Muscle layer of duodenum (tissue), 2 donors: ENCODE results near the gene SORCS2.

Source experiments
- H3K27ac ChIP-seq: one replicate; pipeline ENCODE4 v1.7.0; 2013; ENCODE audit warnings: mild to moderate bottlenecking, low read length
- H3K27me3 ChIP-seq: one replicate; pipeline ENCODE4 v1.7.0; 2013; ENCODE audit warnings: low read depth, mild to moderate bottlenecking, control low read depth, low read length
- H3K36me3 ChIP-seq, 2 donors: one replicate each; pipeline ENCODE4 v1.7.0; 2013; ENCODE audit warnings: low read length in 2 of 2, control low read depth in 1 of 2, mild to moderate bottlenecking in 1 of 2; ENCODE audit not compliant: insufficient read depth in 2 of 2, control insufficient read depth in 1 of 2
- H3K4me1 ChIP-seq, 2 donors: one replicate each; pipeline ENCODE4 v1.7.0; 2013; ENCODE audit warnings: low read length in 2 of 2, mild to moderate bottlenecking in 2 of 2, control low read depth in 1 of 2, moderate library complexity in 1 of 2; ENCODE audit not compliant: insufficient read depth in 2 of 2, control insufficient read depth in 1 of 2
- H3K4me3 ChIP-seq, 2 donors: one replicate each; pipeline ENCODE4 v1.7.0; 2013; ENCODE audit warnings: low read length in 2 of 2, low read depth in 1 of 2, mild to moderate bottlenecking in 1 of 2
- H3K9me3 ChIP-seq, 2 donors: one replicate each; pipeline ENCODE4 v1.7.0; 2013; ENCODE audit warnings: low read length in 2 of 2, control low read depth in 1 of 2, mild to moderate bottlenecking in 1 of 2; ENCODE audit not compliant: control insufficient read depth in 1 of 2
- donor health status: healthy.

SORCS2 gene

DNA sequence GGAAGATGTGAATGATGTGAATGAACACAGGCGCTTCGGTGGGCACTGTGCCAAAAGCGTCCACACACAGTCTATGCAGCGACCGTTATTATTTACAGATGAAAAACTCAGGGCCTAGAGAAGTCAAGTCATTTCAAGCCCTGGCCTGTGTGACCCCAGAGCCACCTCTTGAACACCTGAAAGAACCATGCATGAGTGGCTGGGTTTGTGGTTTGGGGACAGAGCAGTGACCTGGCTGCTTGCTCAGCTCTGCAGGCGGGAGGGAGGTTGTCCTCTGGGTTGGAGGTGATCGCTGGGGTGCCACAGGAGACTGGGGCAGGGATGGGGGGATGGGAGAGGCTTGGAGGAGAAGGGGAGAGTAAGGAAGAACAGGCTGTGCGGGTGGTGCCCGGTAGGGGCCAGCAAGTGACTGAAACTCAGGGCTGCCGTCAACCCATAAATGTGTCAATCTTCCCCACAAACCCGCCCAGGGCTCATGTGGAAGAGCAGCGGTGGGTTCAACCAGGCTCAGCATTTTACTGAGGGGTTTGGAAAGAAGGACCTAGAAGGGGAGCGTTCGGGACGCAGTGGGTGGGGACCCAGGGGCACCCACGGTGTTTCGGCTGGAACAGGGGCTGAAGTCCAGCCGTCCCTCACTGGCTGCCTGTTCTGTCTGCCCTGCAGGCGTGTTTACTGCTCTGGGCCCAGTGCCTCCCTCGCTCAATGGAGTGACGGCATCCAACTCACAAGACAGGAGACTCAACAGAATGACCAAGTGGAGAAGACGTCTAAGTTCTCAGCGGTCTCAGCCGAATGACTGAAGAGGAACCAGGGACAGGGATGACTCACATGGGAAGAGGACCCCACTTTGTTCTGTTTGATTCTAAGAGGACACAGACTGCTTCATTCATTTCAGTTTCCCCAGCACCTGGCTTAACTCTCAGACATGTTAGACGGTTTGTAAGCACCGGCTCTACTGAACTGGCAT lies 579.5 kb downstream of the SORCS2 start:
- Histone ChIP-seq H3K4me1 (peaks cover 8 to 44% of the 10 kb centered on the region in 2 donors), H3K9me3 (no peaks in the 10 kb centered on the region), H3K27me3 (no peaks in the 10 kb centered on the region), H3K27ac (peak overlapping the region; percentile 33), H3K4me3 (no peak overlapping the region), H3K36me3 (peaks cover 26 to 37% of the 10 kb centered on the region in 2 donors)

DNA sequence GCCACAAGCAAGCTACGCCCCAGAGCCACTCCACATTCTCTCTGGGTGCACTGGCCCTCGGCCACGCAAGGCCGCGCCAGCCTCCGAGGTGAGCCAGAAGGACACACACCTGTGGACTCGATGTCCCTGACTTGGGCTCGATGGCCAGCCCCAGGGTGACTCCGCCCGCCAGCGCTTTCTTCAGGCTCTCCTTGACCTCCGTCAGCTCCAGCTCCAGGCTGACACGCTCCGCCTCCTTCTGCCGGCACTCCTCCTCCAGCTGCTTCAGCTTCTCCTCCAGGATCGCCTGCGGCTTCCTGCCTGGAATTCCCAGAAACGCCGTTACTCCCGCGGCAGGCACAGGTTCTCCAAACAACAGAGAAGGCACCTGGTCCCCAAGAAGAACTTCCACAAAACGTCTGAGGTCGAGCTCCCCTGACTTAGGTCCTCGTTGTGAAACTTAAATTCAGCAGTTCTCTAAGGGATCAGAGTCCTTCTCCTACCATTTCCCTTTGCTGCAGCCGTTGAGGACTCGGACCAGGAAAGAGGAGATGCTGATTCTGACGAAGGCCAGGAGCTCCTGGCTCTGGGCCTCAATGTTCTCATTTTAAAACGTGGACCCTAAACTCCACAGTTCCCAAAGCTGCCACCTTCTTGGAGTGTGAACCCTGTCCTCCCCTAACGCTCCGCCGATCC lies 580.5 kb downstream of the SORCS2 start:
- peaks cover 8 to 44% of the 10 kb centered on the region in 2 donors for H3K4me1 ChIP-seq

DNA sequence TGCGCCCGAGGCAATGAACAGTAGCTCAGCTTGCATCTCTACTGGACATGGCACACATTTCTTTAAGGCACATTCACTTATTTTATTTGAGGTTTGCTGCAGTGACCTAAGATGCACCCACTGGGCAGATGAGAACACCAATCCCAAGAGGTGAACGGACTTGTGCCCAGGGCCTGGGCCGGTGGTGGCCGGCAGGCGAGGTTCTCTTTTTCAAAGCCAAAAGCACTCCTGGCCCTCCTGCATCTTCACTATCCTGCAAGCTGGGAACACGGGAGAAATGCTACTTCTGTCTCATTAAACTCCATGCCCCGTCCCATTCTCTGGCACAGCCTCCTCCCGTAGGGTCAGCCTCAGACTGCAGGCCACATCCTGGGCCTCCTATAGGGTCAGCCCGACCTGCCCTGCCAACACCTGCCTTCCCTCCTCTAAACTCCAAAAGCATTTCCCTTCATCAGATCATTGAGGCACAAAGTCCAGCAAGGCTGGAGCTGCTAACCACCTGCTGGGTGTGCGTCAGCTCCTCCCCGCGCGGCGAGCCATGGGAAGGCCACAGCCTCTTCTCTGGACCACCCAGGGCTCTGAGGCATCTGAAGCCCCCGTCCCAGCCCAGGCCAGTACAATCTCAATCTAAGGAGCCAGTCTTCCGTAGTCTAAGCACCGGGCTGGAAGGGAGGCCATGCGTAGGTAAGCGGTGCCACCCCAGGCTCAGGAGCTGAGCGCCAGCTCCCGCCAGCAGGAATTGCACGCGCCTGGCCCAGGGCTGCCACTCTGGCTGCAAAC lies 581.3 kb downstream of the SORCS2 start:
- H3K4me3 ChIP-seq, result no peak overlapping the region
- H3K36me3 ChIP-seq, result peaks cover 30 to 46% of the 10 kb centered on the region in 2 donors
- H3K4me1 ChIP-seq, result peaks cover 8 to 47% of the 10 kb centered on the region in 2 donors
- H3K27ac ChIP-seq, result peak overlapping the region; percentile 70
- H3K27me3 ChIP-seq, result no peaks in the 10 kb centered on the region
- no peaks in the 10 kb centered on the region for H3K9me3 ChIP-seq

More for the DNA sequence above, 580.5 kb downstream of the SORCS2 start:
- Histone ChIP-seq H3K36me3 (peaks cover 28 to 42% of the 10 kb centered on the region in 2 donors), H3K9me3 (no peaks in the 10 kb centered on the region), H3K4me3 (no peak overlapping the region), H3K27me3 (no peaks in the 10 kb centered on the region), H3K27ac (peak overlapping the region; percentile 70)

DNA sequence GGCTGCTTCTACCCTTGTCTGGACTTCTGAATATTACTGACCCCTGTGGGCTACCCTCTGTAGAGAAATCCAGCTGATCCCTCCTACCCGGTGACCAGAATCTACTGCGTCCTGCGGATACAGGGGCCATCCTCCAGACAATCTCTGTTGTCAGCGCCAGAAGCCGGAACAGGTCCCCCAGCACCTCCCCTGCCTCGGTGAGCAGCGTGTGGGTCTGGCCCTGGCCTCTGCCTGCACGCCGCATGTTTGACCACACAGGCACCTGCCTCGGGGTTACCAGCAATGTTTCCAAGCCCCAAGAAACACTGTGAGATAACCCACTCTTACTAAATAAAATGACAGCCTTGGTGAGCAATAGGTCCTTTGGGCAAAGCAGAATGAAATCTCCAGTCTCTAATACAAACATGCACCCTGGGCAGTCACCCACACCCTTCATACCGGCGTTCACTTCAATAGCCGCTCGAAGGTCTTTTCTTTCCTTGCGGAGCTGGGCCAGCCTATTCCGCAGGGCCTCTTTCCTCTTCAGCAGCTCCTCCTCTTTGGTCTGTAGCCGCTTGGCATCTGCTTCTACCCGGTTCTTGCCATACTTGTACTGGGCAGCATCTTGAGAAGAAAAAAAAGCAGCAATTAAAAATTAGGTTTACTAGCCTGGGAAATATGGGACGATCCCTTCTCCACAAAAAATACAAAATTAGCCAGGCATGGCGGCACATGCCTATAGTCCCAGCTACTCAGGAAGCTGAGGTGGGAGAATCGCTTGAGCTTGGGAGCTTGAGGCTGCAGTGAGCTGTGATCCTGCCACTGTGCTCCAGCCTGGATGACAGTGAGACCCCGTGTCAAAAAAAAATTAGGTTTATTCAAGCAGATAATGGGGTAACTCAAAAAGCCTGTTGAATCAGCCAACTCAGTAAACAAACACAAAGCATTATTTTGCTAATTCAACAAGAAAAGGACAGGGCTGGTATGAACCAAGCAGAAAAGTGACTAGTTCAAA lies 582.3 kb downstream of the SORCS2 start:
- H3K9me3 ChIP-seq, result no peaks in the 10 kb centered on the region
- no peak overlapping the region for H3K27ac ChIP-seq
- peaks cover 30 to 40% of the 10 kb centered on the region in 2 donors for H3K36me3 ChIP-seq
- no peaks in the 10 kb centered on the region for H3K27me3 ChIP-seq
- H3K4me3 ChIP-seq, result no peak overlapping the region
- H3K4me1 ChIP-seq, result peaks cover 11 to 48% of the 10 kb centered on the region in 2 donors

DNA sequence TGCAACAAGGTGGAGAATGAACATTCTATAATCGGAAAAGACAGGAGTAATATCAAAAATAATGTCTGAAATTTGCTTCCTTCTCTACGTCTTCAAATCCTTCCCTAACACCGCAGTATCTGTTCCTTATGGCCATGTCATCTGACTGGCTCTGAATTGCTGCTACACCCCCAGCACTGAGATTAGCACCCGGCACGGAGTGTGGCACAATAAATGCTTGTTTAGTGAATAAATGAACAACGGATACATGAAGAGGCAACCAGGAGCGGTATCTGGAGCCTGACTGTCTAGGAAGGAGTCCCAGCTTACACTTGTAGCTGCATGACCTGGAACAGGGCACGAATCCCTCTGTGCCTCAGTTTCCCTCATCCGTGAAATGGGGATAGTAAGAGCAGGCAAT lies 583.1 kb downstream of the SORCS2 start:
- no peak overlapping the region for H3K4me3 ChIP-seq
- H3K27ac ChIP-seq, result no peak overlapping the region
- peaks cover 12 to 48% of the 10 kb centered on the region in 2 donors for H3K4me1 ChIP-seq
- peaks cover 22 to 40% of the 10 kb centered on the region in 2 donors for H3K36me3 ChIP-seq
- H3K9me3 ChIP-seq, result no peaks in the 10 kb centered on the region
- no peaks in the 10 kb centered on the region for H3K27me3 ChIP-seq

DNA sequence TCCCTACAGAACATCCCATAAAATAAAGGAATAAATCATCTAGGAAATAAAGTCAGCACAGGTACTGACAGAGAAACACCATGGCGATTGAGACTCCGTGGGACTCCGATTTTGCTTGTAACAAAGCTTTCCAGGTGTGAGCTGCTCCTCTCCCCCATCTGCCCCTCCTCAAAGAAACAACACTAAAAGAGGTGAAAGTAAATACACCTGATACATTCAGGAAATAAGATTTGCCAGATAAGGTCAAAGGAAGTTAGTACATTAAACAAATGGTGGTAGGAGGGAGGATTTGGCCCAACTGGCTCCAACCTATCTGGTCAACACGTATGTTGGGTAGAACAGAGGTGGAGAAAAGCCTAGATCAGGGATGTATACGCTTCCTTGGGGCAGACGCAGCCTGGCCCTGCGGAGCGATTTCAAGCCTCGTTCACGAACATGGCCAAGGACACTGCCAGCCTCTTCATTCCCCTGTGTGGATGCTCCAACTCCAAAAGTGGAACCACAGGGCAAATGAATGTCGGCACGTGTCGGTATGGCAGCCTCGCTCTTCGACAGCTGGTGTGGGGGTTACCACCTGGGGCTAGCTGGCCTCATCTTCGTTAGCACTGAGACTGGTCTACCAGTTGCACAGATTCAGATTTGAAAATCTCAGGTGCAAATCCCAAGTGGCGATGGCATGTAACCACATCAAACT lies 584.8 kb downstream of the SORCS2 start:
- Histone ChIP-seq H3K4me3 (no peak overlapping the region), H3K27me3 (no peaks in the 10 kb centered on the region), H3K27ac (no peak overlapping the region), H3K9me3 (no peaks in the 10 kb centered on the region), H3K36me3 (peaks cover 22 to 35% of the 10 kb centered on the region in 2 donors), H3K4me1 (peaks cover 16 to 56% of the 10 kb centered on the region in 2 donors)

DNA sequence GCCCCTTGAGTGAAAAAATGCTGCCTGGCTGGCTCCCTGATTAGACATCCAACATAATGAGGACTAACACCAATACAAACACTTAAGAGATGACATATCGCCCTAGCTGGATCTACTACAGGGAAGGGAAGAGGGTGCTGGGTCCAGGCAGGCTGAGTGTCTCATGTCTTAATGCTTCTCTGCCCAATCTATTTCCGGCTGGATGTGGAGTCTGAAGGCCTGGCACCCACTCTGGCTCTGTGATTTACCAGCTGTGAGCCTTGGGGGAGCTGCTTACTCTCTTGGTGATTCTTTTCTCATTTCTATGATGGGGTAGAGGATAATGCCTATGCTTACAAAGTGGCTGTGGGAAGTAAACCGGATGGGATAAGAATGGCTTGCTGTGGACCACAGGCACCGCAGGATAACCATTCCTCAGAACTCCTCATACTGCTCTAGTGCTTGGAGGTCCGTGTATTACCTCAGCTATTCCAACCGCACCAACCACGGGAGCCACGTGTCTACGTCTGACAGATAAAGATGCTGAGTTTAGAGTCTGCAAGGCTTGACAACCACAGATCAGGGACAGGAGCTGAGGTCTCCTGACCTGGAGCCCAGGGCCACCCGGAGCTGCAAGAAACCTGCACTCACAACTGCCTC lies 585.7 kb downstream of the SORCS2 start:
- H3K9me3 ChIP-seq, result no peaks in the 10 kb centered on the region
- no peaks in the 10 kb centered on the region for H3K27me3 ChIP-seq
- no peak overlapping the region for H3K4me3 ChIP-seq
- H3K27ac ChIP-seq, result peak overlapping the region; percentile 21
- H3K4me1 ChIP-seq, result peaks cover 14 to 55% of the 10 kb centered on the region in 2 donors
- H3K36me3 ChIP-seq, result peaks cover 22 to 35% of the 10 kb centered on the region in 2 donors

DNA sequence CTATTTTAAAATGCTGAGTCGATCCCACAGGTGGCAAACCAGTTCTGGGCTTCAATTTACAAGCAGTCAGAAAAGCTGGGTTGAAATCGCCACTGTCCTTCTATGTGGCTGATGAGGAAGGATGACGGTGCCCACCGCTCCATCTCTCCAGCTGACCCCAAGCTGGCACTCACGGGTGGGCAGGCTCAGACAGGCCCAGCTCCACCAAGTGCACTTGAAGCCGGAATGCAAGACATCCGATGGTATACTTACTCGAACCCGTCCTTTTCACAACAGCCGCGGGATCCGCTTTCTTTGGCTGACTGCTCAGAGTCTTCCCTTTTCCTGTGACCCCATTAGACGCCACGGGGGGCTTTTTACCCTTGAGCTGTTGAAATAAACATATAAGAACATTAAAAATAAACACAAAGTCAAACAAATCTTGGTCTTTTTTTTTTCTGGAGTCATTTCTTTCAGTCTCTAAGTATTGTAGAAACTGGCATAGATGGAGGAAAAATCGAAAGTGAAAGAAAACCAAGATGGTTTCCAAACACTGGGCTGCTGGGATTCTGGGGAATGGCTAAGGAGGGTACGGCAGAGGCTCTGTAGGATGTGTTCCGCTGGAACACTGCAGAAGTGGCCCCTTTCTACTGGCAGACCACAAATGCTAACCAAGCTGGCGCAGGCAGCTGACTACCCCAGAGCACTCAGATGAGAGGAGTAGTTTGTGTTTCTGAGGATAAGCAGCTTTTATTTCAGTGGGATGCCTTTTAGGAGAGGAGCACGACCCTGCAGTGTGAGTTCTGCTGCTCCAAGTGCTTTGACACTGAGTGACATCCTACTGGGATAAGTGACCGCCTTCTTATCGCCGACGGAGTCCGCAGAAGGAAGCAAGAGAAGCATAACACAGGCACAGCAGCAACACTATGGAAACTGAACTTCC lies 586.4 kb downstream of the SORCS2 start:
- H3K4me1 ChIP-seq, result peaks cover 8 to 52% of the 10 kb centered on the region in 2 donors
- no peaks in the 10 kb centered on the region for H3K9me3 ChIP-seq
- peak overlapping the region; percentile 21 for H3K27ac ChIP-seq
- H3K36me3 ChIP-seq, result peaks cover 22 to 34% of the 10 kb centered on the region in 2 donors
- peak overlapping the region; percentile 5 to 18 for H3K4me3 ChIP-seq
- no peaks in the 10 kb centered on the region for H3K27me3 ChIP-seq

DNA sequence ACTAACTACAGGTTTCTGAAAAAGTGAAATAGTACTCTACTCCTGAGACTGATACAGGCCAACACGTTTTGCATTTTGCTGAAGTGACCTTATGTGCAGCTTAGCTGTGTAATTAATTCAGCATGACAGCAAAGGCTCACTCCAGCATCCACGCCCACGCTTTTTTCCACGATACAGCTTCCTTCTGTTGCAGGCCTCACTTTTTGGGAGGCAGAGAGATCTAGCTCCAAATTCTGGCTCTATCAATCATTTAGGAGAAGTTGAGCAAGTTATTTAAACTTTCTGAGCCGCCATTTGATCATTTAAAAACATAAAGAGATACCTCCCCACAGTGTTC lies 587.1 kb downstream of the SORCS2 start:
- H3K27me3 ChIP-seq, result no peaks in the 10 kb centered on the region
- peak overlapping the region; percentile 21 for H3K27ac ChIP-seq
- no peaks in the 10 kb centered on the region for H3K9me3 ChIP-seq
- H3K4me3 ChIP-seq, result peak overlapping the region in 1 of 2 donors; percentile 5
- peaks cover 18 to 30% of the 10 kb centered on the region in 2 donors for H3K36me3 ChIP-seq
- H3K4me1 ChIP-seq, result peaks cover 8 to 51% of the 10 kb centered on the region in 2 donors
